Body of pancreas (tissue), 4 donors: ENCODE measurements around the gene SPON2. TPM values are rescaled to one million over a fixed set of nuclear protein-coding genes. Genes with fewer than 3 reads are reported as not detected.

Experiments
- ATAC-seq: fragments of 150-250 bp; one replicate; pipeline ENCODE4 v1.9.1; 2016
- DNase-seq, 4 donors: peaks; one replicate each; pipeline ENCODE4 v3.0.0-alpha.2; 2019
- H3K27ac ChIP-seq, 4 donors: fragments of 200-600 bp; sonication (generic); 1 replicate in 3 of 4; 2 replicates in 1 of 4; pipeline versions ENCODE4 v1.5.1 to v1.6.1; 2016 to 2019; ENCODE audit warnings: mild to moderate bottlenecking in 1 of 4, mixed read lengths in 1 of 4, moderate library complexity in 1 of 4
- H3K27me3 ChIP-seq, 2 donors: fragments of 200-600 bp; sonication (generic); one replicate each; pipeline ENCODE4 v1.6.0; 2016; ENCODE audit warnings: mild to moderate bottlenecking in 1 of 2
- H3K36me3 ChIP-seq, 2 donors: fragments of 200-600 bp; sonication (generic); replicated peaks in 1 of 2; 2 replicates each; pipeline ENCODE4 v1.5.1; 2016; ENCODE audit warnings: low read depth in 2 of 2; ENCODE audit not compliant: insufficient read depth in 1 of 2
- H3K4me1 ChIP-seq: fragments of 200-600 bp; sonication (generic); one replicate; pipeline ENCODE4 v1.6.0; 2016
- H3K4me3 ChIP-seq, 2 donors: fragments of 200-600 bp; sonication (generic); 1 replicate in 1 of 2; 2 replicates in 1 of 2; pipeline ENCODE4 v1.5.1; 2016 to 2019
- H3K9me3 ChIP-seq, 3 donors: fragments of 200-600 bp; sonication (generic); 1 replicate in 2 of 3; 2 replicates in 1 of 3; pipeline ENCODE4 v1.5.1; 2016
- CTCF ChIP-seq, 7 experiments: fragments of 450-650 bp in 4 of 7; fragments of 200-600 bp in 3 of 7; sonication (generic) in 3 of 7; IDR thresholded peaks; one replicate each; pipeline ENCODE4 v1.5.1; 2016 to 2019; ENCODE audit warnings: antibody characterized with exemption in 7 of 7
- POLR2A ChIP-seq, 3 donors: fragments of 450-650 bp; IDR thresholded peaks; one replicate each; pipeline ENCODE4 v1.6.1; 2016; ENCODE audit warnings: antibody characterized with exemption in 3 of 3, mild to moderate bottlenecking in 2 of 3
- WGBS, 2 donors: methylation state at CpG; one replicate each; pipeline ENCODE4 v1.1.5; 2017; 5-methylcytosine and 5-hydroxymethylcytosine counted together
- intact Hi-C: fragments of 100-400 bp; cut with DNase I; formaldehyde crosslinking; loops from one replicate; pipeline ENCODE4 v1.15.1; 2023
- total RNA-seq, 2 donors: library from RNA; depleted of rRNA; stranded (reverse); fragments of >200 nt; gene quantifications; one replicate each; pipeline ENCODE4 v1.1.0, GENCODE V29; 2016

SPON2 gene
- total RNA-seq, 2 donors from 2014 or later: 25.4 to 33.5 TPM

GRCh38 chr4:1199556-1200331, 27.4 kb upstream of the SPON2 start:
- Histone ChIP-seq H3K9me3 (no peaks in the 10 kb centered on the region), H3K27ac (peak overlapping the region in 1 of 4 donors; percentile 25), H3K27me3 (no peaks in the 10 kb centered on the region), H3K4me1 (no peaks in the 10 kb centered on the region), H3K36me3 (no peaks in the 10 kb centered on the region), H3K4me3 (no peak overlapping the region)
- ATAC-seq (no peak), DNase-seq (peak in 2 of 4 donors; percentile 1 to 9)
- no peak for TF ChIP-seq CTCF (IDR thresholded peaks at IDR 0.05)
- TF ChIP-seq POLR2A (IDR thresholded peaks at IDR 0.05): no peak
- 85 to 87% methylated on average over 24 to 27 of the region's 27 CpGs for WGBS, 2 donors
- intact Hi-C loops: no loop called here

GRCh38 chr4:1198098-1198844, 25.9 kb upstream of the SPON2 start:
- Histone ChIP-seq H3K36me3 (no peaks in the 10 kb centered on the region), H3K4me1 (peaks cover 10% of the 10 kb centered on the region), H3K4me3 (no peak overlapping the region), H3K9me3 (no peaks in the 10 kb centered on the region), H3K27ac (no peak overlapping the region), H3K27me3 (no peaks in the 10 kb centered on the region)
- TF ChIP-seq POLR2A (IDR thresholded peaks at IDR 0.05) (no peak), CTCF (IDR thresholded peaks at IDR 0.05) (no peak)
- WGBS, 2 donors: 87 to 90% methylated on average over 24 of the region's 24 CpGs
- intact Hi-C loops: no loop called here
- DNase-seq (peak in 2 of 4 donors; percentile 1 to 3), ATAC-seq (no peak)

DNA sequence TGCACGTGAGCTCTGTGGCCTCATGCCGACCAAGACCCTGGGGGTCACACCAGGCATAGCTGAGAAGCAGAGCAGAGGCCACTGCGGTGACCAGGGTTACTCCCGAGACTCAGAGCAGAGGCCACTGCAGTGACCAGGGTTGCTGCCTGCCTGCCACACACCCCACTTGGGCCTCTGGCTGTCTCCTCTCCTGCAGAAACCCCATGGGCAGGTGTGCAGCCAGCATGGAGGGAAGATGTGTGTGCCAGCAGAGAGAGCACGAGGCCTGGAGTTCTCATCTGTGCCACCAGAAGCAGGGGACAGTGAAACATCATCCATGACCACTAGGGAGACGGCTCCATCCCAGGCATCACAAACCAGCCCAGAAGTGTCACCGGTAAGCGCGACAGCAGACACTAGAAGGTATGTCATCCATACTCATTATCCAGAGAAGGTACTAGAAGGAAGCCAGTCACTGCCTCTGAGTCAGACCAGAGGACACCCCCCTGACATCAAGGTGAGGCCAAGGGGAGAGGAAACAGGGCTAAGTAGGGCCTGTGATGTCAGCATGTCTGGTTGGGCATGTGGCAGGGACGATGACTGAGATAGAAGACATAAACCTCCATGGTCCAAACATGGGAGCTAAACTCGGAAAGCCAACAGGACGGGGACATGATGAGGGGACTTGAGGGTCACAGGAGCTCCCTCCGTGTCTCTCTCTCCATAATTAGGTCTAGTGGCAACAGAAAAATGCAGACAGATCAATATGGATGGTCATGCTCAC, 24.2 kb upstream of the SPON2 start:
- ATAC-seq (no peak), DNase-seq (peak in 2 of 4 donors; percentile 0 to 9)
- TF ChIP-seq POLR2A (IDR thresholded peaks at IDR 0.05): no peak
- no peak for TF ChIP-seq CTCF (IDR thresholded peaks at IDR 0.05)
- H3K27ac ChIP-seq: no peak overlapping the region
- H3K36me3 ChIP-seq: no peaks in the 10 kb centered on the region
- intact Hi-C loops: no loop called here
- no peak overlapping the region for H3K4me3 ChIP-seq
- H3K27me3 ChIP-seq: no peaks in the 10 kb centered on the region
- no peaks in the 10 kb centered on the region for H3K9me3 ChIP-seq
- H3K4me1 ChIP-seq: peaks cover 27% of the 10 kb centered on the region
- 84 to 91% methylated on average over 8 to 12 of the region's 13 CpGs for WGBS, 2 donors

- ATAC-seq (no peak), DNase-seq (peak in 2 of 4 donors; percentile 1 to 4)
- Histone ChIP-seq H3K27me3 (no peaks in the 10 kb centered on the region), H3K4me3 (no peak overlapping the region), H3K36me3 (no peaks in the 10 kb centered on the region), H3K4me1 (peaks cover 31% of the 10 kb centered on the region), H3K27ac (no peak overlapping the region), H3K9me3 (no peaks in the 10 kb centered on the region)
- intact Hi-C loops: no loop called here
- no peak for TF ChIP-seq POLR2A (IDR thresholded peaks at IDR 0.05)
- TF ChIP-seq CTCF (IDR thresholded peaks at IDR 0.05): no peak
- 85 to 93% methylated on average over 8 to 16 of the region's 16 CpGs for WGBS, 2 donors
Measured at GRCh38 chr4:1195891-1196401, 23.6 kb upstream of the SPON2 start.
